GM21529 (cell line): ENCODE data around the gene IP6K3.

Experiments
- ATAC-seq: cut with Tn5 transposase; IDR thresholded peaks from one replicate; pipeline ENCODE4 v1.9.1; 2021; ENCODE audit not compliant: unreplicated experiment

IP6K3 gene

GRCh38 chr6:33709605-33710295, 37.0 kb downstream of the IP6K3 start:
- ATAC-seq, result no peak

- no peak for ATAC-seq
These were observed 38.0 kb downstream of the IP6K3 start for GRCh38 chr6:33708516-33709204.

GRCh38 chr6:33707771-33708170, 38.9 kb downstream of the IP6K3 start:
- no peak for ATAC-seq

GRCh38 chr6:33705955-33706725, 40.6 kb downstream of the IP6K3 start:
- no peak for ATAC-seq

GRCh38 chr6:33705268-33705885, 41.3 kb downstream of the IP6K3 start:
- no peak for ATAC-seq

- no peak for ATAC-seq
These were observed 42.3 kb downstream of the IP6K3 start for GRCh38 chr6:33704215-33705066.

- no peak for ATAC-seq
These were observed 44.2 kb downstream of the IP6K3 start for GRCh38 chr6:33702345-33702977.

- no peak for ATAC-seq
These were observed 46.2 kb downstream of the IP6K3 start for GRCh38 chr6:33700391-33701050.

- ATAC-seq, result no peak
These were observed 47.0 kb downstream of the IP6K3 start for GRCh38 chr6:33699739-33700138.

GRCh38 chr6:33699131-33699530, 47.6 kb downstream of the IP6K3 start:
- no peak for ATAC-seq

- ATAC-seq, result no peak
These were observed 48.2 kb downstream of the IP6K3 start for GRCh38 chr6:33698494-33698893.

- no peak for ATAC-seq
These were observed 48.9 kb downstream of the IP6K3 start for GRCh38 chr6:33697845-33698244.

- ATAC-seq, result no peak
These were observed 49.9 kb downstream of the IP6K3 start for GRCh38 chr6:33696548-33697518.

- no peak for ATAC-seq
These were observed 50.6 kb downstream of the IP6K3 start for GRCh38 chr6:33696076-33696475.

GRCh38 chr6:33695451-33695887, 51.2 kb downstream of the IP6K3 start:
- ATAC-seq, result no peak

- ATAC-seq, result no peak
These were observed 51.7 kb downstream of the IP6K3 start for GRCh38 chr6:33694977-33695376.

GRCh38 chr6:33694401-33694931, 52.2 kb downstream of the IP6K3 start:
- ATAC-seq, result no peak
